Activated naive CD4-positive, alpha-beta T cell (primary cell): ENCODE measurements around the gene COPB1.
"Not testable (repeated sequence)": the region's sequence is repeated elsewhere in the genome, so short reads cannot be mapped to it uniquely, and the experiment has no call there.

Experiments used
- DNase-seq, 4 experiments: peaks; one replicate each; lab custom pipeline; 2025; lab: John Stamatoyannopoulos, UW

Gene COPB1, protein sequence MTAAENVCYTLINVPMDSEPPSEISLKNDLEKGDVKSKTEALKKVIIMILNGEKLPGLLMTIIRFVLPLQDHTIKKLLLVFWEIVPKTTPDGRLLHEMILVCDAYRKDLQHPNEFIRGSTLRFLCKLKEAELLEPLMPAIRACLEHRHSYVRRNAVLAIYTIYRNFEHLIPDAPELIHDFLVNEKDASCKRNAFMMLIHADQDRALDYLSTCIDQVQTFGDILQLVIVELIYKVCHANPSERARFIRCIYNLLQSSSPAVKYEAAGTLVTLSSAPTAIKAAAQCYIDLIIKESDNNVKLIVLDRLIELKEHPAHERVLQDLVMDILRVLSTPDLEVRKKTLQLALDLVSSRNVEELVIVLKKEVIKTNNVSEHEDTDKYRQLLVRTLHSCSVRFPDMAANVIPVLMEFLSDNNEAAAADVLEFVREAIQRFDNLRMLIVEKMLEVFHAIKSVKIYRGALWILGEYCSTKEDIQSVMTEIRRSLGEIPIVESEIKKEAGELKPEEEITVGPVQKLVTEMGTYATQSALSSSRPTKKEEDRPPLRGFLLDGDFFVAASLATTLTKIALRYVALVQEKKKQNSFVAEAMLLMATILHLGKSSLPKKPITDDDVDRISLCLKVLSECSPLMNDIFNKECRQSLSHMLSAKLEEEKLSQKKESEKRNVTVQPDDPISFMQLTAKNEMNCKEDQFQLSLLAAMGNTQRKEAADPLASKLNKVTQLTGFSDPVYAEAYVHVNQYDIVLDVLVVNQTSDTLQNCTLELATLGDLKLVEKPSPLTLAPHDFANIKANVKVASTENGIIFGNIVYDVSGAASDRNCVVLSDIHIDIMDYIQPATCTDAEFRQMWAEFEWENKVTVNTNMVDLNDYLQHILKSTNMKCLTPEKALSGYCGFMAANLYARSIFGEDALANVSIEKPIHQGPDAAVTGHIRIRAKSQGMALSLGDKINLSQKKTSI

DNA sequence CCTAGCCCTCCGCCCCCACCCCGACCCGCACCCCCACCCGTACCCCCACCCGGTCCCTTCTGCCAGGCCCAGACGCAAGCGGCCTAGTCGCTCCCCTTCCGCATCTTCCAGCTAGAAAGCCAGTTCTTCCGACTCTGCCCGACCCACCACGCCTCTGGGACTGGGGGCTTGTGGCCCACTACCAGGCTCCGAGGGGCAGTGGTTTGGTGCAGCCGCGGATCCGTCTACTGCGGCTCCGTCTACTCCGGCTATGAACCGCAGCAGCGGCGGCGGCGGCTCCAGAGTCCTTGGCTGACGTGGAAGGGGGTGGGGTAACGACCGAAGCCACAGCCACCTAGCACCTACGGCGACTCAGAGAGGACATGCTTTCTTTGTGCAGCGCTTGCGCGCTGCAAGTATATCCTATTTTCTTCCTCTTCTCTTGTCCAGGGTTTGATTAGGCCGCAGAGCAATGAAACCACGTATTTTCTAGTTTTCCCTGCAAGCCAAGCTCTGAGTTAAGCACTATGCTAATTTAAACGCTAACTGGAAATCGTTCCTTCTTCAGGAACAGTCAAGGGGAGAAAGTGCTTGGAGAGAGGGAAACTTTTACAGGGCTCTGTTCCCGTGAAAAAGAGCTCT, at the start of gene COPB1:
TSS of gene COPB1 (minus strand) at position 252 of the 621 bp plus-strand sequence. CDS start 883 bp downstream, outside the sequence.
- DNase-seq = peak; percentile 65 to 83 (median 76)

DNA sequence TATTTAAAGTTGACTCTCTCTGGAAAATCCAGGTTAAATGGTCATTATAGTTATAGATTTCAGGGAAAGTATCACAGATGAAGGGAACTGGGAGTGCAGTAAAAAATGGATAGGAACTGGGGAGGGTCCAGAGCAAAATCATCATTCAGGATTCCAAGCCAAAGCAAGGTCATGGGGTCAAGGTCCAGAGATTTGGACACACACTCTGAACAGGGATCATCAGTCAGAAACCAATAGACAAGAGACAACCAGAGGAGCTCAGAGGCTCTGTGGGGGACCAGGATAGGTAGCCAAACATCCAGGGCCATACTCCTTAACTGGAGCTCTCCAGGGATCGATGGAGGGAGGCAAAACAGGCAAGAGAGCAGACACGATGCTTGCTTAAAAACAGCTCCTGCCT, 47.8 kb upstream of the COPB1 start:
- DNase-seq = no peak

DNA sequence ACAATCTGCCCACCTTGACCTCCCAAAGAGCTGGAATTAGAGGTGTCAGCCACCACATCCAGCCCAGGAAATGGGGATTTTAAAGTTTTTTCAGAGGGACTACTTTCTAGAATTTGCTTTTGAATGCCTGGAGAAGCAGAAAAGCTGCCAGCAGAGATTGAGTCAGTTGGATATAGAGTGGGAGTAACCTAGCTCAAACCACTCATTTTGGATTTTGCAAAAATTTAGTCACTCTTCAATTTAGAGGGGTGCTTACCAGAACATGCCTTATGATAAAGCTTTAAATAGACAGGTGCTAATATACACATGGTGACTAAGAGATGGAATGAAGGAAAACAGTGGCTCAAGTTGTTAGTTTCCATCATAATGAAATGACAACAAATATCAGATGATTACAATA, 47.1 kb upstream of the COPB1 start:
- no peak for DNase-seq

DNA sequence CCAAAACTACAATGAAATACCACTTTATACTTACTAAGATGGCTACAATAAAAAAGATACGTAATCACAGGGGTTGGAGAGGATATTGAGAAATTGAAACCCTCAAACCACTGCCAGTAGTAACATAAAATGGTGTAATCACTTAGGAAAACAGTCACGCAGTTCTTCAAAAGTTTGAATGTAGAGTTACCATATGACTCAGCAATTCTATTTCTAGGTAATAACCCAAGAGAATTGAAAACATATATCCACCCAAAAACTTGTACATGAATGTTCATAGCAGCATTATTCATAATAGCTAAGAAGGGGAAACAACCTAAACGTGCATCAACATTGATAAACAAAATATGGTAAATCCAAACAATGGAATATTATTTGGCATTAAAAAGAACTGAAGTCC, 45.0 kb upstream of the COPB1 start:
- no peak for DNase-seq

DNA sequence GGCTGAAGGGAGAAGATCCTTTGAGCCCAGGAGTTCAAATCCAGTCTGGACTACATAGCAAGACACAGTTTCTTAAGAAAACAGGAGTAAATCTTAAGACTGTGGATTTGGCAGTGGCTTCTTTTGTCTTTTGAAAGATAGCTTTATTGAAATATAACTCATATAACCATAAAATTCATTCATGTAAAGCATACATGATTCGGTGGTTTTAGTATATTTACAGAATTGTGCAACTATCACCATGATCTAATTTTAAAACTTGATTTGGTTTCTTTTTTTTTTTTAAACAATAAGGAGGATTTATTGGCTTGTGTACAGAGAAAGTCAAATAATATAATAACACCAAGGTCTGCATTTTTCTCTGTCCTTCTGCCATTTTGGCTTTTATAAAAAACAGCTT, 43.6 kb upstream of the COPB1 start:
- no peak for DNase-seq

DNA sequence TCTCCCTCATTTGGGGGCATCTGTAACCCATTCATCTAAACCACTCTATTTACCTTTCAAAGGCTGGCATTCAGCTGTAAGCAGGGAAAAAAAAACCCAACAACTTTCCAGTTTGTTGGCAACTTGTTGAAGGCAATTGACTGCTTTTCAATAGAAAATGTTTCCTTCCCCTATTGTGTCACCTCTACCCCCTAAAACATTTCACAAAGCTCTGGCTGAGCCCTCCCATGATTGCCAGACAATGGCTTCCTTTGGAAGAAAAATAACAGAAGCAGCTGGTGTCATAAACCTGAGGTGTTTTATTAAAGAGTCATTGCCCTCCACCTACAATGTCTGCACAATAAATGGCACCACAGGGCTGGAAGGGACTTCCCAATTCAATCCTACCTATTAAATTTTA, 42.7 kb upstream of the COPB1 start:
- DNase-seq = no peak

DNA sequence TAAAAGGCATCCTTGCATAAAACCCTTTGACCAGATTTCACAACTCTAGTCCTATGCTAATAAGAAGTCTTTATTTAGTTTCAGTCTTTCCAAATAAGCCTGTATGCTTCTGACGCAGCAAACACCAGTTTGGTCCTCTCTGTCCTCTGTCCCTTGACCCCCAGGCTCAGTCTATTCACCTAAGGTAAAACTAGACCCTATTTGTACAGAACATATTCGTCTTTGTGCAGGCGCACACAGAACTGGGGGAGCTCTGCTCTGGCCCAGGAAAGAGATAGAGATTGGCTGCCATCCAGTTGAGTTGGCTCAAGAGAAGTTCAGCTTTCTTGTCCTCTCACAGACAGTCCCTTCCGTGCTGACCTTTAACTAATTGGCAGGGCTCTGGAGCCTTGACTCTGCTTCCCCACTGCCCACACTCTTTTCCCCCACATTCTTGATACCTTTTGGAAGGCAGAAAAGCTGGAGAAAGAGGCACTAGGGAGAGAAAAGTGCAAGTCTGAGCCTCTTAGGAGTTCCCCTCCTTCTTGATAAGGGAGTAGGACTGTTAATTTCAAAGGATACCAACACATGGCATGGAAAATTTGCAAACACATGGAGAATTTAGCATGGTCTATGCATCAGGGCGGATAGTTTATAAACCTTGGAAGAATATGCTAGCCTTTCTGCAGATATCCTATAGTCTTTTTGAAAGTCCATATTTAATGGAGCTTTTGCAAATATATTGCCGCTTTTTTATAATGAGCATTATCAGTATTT, 41.8 kb upstream of the COPB1 start:
- DNase-seq = no peak

DNA sequence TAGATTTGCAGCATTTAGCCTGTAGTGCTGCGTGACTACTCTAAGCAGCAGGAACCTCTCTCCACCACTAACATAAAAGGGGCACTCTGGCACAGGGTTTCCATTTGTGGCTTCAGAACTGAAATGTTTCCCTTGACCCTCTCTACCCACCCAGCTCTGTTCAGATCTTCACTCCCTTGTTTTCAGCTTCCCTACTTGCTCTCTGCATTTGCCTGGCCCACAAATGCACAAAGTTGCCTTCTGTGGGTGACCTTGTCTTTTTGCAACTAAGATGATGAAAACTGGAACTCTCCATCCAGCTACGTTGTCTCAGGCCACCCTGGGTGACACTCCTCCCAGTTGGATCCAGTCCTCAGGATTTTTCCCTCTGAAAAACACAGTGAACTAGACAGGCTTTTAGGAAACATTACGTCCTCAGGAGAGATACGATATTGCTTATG, 40.4 kb upstream of the COPB1 start:
- DNase-seq = no peak

DNA sequence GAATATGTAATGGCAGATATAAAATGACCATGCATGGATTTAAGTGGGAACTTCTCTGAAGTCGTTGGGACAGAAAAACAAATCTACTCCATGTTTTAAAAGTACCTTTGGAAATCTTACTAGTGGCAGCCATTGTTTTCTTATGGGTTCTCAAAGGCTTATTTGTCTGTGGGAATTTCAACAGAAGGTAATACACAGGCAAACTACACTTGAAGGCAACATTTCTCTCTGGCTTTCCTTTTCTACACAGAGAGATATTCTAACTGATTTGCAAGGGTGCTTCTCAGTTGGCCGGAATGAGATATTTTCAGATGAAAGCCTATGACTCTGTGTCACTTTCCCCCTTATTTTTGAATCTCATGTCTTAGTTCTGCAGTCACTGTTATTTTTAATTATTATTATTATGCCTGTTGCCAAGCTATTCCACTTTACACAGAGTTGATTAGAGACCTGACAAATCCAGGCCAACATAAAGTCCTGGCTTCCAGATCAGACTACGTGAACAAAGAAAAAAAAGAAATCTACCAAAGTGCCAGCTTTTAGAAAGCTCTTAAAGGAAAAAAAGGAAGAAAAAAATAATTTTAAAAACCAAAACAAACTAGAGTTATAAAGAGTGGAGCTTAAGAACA, 39.4 kb upstream of the COPB1 start:
- DNase-seq = no peak

DNA sequence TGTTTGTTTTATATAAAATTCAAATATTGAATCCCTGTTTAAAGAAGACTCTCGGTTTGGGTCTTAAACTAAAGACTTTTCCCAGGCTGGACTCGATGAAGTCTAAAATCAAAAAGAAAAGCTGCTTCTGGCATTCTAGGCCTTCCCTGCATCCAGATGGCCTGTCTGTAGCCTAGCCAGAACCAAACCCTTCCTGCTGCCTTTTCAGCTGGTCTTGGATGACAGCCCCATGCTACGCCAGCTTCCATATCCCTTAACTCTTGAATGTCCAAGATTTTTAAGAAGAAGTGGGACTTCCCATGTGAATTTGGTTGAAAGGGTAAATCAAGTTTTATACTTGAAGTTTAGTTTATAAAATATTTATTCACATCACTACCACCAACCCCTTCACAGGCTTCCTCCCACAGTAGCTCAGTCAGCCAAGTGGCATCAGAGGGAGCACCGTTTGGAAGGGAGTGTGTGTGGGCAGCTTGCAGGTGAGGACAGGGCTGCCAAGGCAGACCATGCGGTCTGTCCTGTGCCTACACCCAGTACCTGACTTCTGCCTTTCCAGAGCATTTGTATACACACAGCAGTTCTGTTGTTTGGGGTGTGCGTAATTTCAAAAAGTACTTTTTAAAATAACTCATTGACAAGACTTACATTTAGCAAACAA, 38.8 kb upstream of the COPB1 start:
- DNase-seq = no peak

DNA sequence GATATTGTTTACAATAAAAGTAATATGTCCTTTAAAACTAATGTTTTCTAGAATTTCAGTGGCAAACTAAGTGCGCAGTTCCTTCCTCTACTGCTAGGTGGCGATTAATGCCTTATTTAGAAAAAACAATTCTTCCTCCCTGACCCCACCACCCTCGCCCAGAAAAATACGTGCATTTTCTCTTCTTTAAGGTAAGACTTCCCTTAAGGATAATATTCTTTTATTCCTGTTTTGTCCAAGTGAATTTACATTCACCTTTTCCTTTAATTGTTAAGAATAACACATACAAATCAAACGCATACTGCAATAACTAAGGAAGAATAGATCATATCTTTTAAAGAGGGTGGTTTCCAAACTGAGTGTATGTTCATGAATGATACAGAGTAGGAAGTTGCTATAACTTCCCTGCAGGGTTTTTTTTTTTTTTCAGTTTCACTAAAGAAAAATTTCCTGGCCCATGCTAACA, 37.6 kb upstream of the COPB1 start:
- DNase-seq = peak in 2 of 4 experiments; percentile 6 to 17

DNA sequence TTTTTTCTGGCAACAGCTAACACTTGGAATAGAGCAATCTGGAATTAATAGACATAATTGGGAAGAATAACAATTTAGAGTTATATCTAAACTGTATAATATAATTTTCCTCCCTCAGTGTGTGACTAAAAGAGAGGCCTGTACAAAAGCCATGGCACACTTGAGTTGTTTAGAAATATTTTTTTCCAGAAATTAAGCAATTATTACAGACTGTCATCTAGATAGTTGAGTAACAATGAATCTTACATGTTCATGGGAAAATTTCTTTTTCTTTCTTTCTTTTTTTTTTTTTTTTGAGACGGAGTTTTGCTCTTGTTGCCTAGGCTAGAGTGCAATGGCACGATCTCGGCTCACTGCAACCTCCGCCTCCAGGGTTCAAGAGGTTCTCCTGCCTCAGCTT, 35.6 kb upstream of the COPB1 start:
- not testable (repeated sequence) for DNase-seq

DNA sequence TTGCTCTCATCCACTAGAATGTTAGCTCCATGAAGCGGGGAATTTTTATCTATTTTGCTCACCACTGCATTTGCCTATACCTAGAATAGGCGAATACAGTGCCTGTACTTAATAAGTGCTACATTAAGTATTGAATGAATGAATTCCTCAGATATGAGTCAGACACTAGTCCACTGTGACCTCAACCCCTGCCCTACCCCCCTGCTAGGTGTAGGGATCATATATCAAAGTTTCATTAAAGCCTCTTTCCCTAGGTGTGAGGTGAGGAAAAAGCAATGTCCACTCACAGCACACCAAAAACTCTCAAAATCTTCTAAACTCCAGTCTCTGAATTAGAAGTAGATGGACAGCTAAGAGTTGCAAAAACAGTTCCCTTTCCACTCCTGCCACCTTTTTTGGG, 30.3 kb upstream of the COPB1 start:
- DNase-seq = no peak

DNA sequence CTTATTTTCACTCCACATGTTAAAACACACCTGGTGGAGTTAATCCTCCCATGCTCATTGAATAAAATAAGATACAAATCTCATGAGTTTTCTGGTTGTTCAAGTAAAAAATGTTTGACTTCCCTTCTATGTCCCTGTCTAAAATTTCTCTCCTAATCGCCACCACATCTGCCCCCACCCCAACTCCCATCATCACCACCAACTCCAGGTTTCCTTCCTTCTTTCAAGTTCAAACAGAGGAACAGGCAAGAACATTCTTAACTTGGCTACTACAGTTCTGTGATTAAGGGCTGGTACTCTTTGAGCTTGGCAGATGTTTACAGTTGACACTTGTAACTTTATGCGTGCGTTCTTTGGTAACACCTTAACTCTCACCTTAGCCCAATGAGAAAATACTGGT, 29.7 kb upstream of the COPB1 start:
- DNase-seq = no peak

DNA sequence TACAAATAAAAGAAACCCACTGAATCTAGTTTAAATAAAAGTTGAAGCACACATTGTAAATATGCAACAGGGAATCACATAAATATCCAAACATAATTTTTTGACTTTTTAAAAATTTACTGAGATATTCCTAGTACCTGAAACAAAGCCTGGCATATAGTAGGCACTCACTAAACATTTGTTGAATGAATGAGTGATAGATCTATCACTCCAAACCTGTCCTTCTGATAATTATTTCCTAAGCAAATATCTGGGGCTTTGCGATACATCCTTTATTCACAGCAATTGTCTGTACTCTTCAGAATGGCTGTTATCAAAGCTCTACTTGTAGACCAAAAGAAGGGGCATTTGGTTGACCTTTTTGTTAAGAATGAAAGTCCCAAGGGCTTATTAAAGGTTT, 23.2 kb upstream of the COPB1 start:
- no peak for DNase-seq

DNA sequence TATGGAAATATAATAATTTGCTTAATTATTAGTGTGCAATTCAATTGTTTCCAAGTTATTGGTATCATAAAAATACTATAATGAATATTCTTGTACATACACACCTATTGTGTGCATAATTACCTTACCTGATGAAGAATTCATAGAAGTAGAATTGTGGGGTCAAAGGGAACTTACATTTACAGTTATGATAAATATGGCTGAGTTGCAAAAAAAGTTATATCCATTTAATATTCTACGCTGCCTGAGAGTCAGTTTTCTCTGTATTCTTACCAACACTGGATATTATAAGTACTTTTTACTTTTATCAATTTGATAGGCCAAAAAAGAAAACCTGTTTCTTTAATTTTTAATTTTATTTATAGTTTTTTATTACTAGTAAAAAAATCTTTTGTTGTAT, 22.6 kb upstream of the COPB1 start:
- no peak for DNase-seq

DNA sequence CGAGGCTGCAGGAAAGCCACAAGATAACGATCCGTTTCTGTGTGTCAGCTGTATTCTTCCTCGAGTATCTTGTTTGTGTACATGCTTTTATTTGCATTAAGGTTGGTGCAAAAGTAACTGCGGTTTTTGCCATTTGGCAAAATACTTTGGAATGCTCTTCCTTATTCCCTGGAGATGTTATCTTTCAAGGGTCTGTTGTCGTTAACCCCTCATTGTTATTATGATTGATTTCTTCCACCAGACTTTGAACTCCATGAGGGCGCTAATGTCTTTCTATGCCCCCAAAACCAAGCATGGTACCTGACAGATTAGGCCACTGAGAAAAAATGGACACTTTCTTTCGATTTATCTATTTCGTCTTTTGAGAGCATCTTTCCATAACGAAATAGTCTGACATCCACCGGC, 21.1 kb upstream of the COPB1 start:
- DNase-seq = no peak

DNA sequence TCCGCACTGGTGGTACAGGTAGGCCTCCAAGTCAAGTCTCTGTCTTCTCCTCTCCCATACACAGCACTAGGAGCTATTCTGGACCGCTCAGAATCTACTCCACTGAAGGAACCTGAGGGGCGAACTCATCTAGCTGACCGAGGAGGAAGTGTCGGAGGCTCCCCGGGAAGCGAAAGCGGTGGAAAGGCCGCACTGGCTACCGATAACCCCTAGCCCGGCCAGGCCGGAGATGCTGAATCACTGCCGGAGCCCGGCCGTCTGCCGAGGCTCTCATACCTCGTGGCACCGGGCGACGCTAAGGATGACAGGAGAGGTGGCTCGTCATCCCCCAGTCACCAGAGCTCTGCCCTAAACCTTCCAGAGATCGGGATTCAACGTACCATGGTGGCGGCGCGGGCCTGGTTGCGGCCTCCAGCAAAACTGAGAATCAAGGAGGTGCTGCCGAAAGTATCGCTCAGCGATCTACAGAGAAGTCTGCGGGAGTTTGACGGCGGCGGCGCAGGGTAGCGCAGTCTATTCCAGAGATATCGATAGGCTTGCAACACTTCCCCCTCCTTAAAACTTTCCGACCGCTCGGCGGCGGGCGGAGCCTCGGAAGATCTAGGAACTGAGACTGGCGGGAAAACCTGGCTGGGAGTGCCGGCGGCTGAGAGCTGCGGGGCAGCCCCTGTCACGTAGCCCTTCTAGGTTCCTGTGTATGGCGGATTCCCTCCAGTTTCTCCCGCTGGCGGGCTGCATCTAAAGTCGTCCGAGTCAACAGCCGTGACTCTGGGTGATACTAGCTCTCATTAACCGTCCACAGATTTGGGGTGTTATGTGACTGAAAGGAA, 20.5 kb upstream of the COPB1 start, which contains the start of gene PSMA1:
TSS of gene PSMA1 (minus strand) at position 470 of the 830 bp plus-strand sequence. CDS start at position 383, 87 bp downstream.
- peak; percentile 79 to 84 (median 81) for DNase-seq

DNA sequence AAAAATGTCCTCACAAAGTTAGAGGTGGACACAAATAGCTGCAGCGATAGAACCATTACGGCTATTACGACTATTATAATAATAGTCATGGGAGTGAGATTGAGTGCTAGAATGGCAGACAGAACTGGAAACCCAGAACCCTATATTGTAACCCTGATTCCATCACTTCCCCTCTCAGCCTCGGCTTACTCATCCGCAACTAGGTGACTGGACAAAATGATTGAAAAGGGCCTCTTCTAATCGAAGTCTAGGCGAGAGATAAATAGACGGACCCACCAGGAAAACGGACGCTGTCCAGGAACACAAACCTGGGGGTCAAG, 19.9 kb upstream of the COPB1 start:
- DNase-seq = no peak

DNA sequence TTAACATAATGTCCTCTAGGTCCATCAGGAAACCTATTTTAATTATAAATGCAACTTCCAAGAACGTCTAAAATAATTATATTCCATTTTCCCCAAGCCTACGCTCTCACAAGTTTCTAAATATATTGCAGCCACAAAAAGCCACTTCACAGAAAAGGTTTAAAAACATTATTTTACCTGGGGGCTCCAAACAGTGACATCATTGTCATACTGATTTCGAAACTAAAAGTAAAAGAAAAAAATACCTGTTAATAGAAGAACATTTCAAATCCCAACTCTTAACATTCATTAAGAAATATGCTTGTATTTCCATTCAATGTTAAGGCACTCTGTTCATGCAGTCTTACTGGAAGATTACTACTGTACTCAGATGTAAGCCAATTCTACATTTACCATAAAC, 19.2 kb upstream of the COPB1 start:
- no peak for DNase-seq
